Caco-2 (cell line): ENCODE data around the gene TMEM132D. TPM values are rescaled to one million over a fixed set of nuclear protein-coding genes. Genes with fewer than 3 reads are reported as not detected.

Experiments used
- BruUV-seq: library from RNA; stranded (reverse); fragments of 400-500 nt; replicated peaks from 2 replicates; lab custom pipeline; 2021; lab: Mats Ljungman, UMichigan
- CTCF ChIA-PET: fragments of 300-600 bp; sonication (Branson Sonifier 250); formaldehyde crosslinking; loops from one replicate; lab custom pipeline; 2022; ENCODE audit warnings: antibody characterized with exemption; lab: Charles Lee
- POLR2A ChIA-PET: fragments of 300-600 bp; sonication (Branson Sonifier 250); formaldehyde crosslinking; loops from one replicate; lab custom pipeline; 2022; ENCODE audit warnings: antibody characterized with exemption; lab: Charles Lee
- DNase-seq, 2 experiments: peaks; one replicate each; pipeline versions ENCODE4 v3.0.0 to v3.0.0-alpha.2; 2020 to 2022
- H3K27me3 ChIP-seq: replicated peaks from 2 replicates; pipeline ENCODE4 v1.6.0; 2011; ENCODE audit warnings: low read length; ENCODE audit not compliant: control insufficient read depth, insufficient read depth
- H3K36me3 ChIP-seq: 2 replicates; pipeline ENCODE4 v1.5.1; 2011; ENCODE audit warnings: low read length; ENCODE audit not compliant: control insufficient read depth, insufficient read depth
- H3K4me1 ChIP-seq: fragments of 250-450 bp; sonication (Bioruptor Pico); 2 replicates; pipeline ENCODE4 v1.5.1; 2020; ENCODE audit warnings: mild to moderate bottlenecking
- H3K4me3 ChIP-seq: 2 replicates; pipeline ENCODE4 v1.5.1; 2011; ENCODE audit warnings: low read depth, mild to moderate bottlenecking, control low read depth, low read length
- H3K9me3 ChIP-seq: fragments of 250-450 bp; sonication (Bioruptor Pico); 2 replicates; pipeline ENCODE4 v1.5.1; 2020; ENCODE audit warnings: mild to moderate bottlenecking, moderate library complexity
- H3K27ac Mint-ChIP-seq: one replicate; pipeline ENCODE4 v1.8.0; 2022; ENCODE audit warnings: mixed read lengths; ENCODE audit not compliant: unreplicated experiment
- H3K27me3 Mint-ChIP-seq: one replicate; pipeline ENCODE4 v1.8.0; 2022; ENCODE audit warnings: mixed read lengths; ENCODE audit not compliant: insufficient read depth, unreplicated experiment
- H3K36me3 Mint-ChIP-seq: one replicate; pipeline ENCODE4 v1.8.0; 2022; ENCODE audit warnings: mild to moderate bottlenecking, mixed read lengths; ENCODE audit not compliant: insufficient read depth, unreplicated experiment
- H3K4me1 Mint-ChIP-seq: one replicate; pipeline ENCODE4 v1.8.0; 2022; ENCODE audit warnings: low read depth, mixed read lengths; ENCODE audit not compliant: unreplicated experiment
- H3K4me3 Mint-ChIP-seq: one replicate; pipeline ENCODE4 v1.8.0; 2022; ENCODE audit warnings: mild to moderate bottlenecking, moderate library complexity, mixed read lengths; ENCODE audit not compliant: unreplicated experiment
- H3K9me3 Mint-ChIP-seq: one replicate; pipeline ENCODE4 v1.8.0; 2022; ENCODE audit warnings: mixed read lengths; ENCODE audit not compliant: unreplicated experiment
- CTCF ChIP-seq, 2 experiments: fragments of 200-600 bp in 1 of 2; IDR thresholded peaks; 1 replicate in 1 of 2; 2 replicates in 1 of 2; pipeline versions ENCODE4 v1.5.1 to v1.8.0; 2011 to 2022; ENCODE audit warnings: antibody characterized with exemption in 1 of 2, control low read depth in 1 of 2, inconsistent platforms in 1 of 2, low read depth in 1 of 2, low read length in 1 of 2, mild to moderate bottlenecking in 1 of 2, moderate library complexity in 1 of 2; ENCODE audit not compliant: insufficient read depth in 1 of 2, severe bottlenecking in 1 of 2, unreplicated experiment in 1 of 2
- intact Hi-C: fragments of 100-400 bp; cut with micrococcal nuclease; formaldehyde crosslinking; loops from one replicate; pipeline ENCODE4 v1.10.0; 2022; ENCODE audit not compliant: unreplicated experiment
- total RNA-seq: library from RNA; stranded (reverse); gene quantifications from 2 replicates; pipeline ENCODE4 v1.2.3, GENCODE V29; 2022

Gene TMEM132D
- total RNA-seq, 1 experiment from 2014 or later, result not detected

DNA sequence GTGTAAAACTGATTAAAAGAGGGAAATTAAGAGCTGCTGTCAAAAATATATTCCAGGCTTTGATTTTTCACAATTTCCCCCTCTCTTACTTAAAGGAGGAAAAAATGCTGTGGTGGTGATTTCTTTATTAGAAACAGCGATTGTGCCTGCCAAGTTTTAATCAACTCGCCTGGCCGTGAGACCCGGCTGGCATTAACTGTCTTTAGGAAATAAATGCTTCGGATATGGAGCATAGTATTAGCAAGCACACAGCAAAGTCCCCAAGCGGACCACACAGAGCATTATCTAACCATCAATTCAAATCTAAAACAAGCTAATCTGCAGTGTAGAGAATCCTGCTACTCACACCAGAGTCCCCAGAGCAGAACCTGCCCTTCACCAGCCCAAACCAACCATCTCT lies 457.1 kb downstream of the TMEM132D start:
- no TSS peak for BruUV-seq
- Mint-ChIP-seq H3K4me1 (no peaks in the 10 kb centered on the region), H3K36me3 (no peaks in the 10 kb centered on the region), H3K4me3 (no peak overlapping the region), H3K9me3 (no peaks in the 10 kb centered on the region), H3K27me3 (peaks cover 8% of the 10 kb centered on the region), H3K27ac (no peak overlapping the region)
- POLR2A ChIA-PET, result no interaction called here
- no peaks in the 10 kb centered on the region for H3K9me3 ChIP-seq
- H3K36me3 ChIP-seq, result no peaks in the 10 kb centered on the region
- no peaks in the 10 kb centered on the region for H3K27me3 ChIP-seq
- H3K4me1 ChIP-seq, result no peaks in the 10 kb centered on the region
- CTCF ChIA-PET, result no interaction called here
- H3K4me3 ChIP-seq, result no peak overlapping the region
- no peak for TF ChIP-seq CTCF (IDR thresholded peaks at IDR 0.05; ENCODE audit: insufficient read depth in 1 of 2, low read depth in 1 of 2, low read length in 1 of 2, severe bottlenecking in 1 of 2, unreplicated experiment in 1 of 2)
- no peak for DNase-seq
- intact Hi-C loops, result no loop called here

GRCh38 chr12:129440278-129440677 lies 463.5 kb downstream of the TMEM132D start:
- CTCF ChIA-PET, result no interaction called here
- Histone ChIP-seq H3K4me1 (no peaks in the 10 kb centered on the region), H3K36me3 (no peaks in the 10 kb centered on the region), H3K4me3 (no peak overlapping the region), H3K27me3 (no peaks in the 10 kb centered on the region), H3K9me3 (no peaks in the 10 kb centered on the region)
- Mint-ChIP-seq H3K36me3 (no peaks in the 10 kb centered on the region), H3K27me3 (peaks cover 4% of the 10 kb centered on the region), H3K27ac (no peak overlapping the region), H3K4me1 (no peaks in the 10 kb centered on the region), H3K4me3 (no peak overlapping the region), H3K9me3 (no peaks in the 10 kb centered on the region)
- no peak for TF ChIP-seq CTCF (IDR thresholded peaks at IDR 0.05; ENCODE audit: insufficient read depth in 1 of 2, low read depth in 1 of 2, low read length in 1 of 2, severe bottlenecking in 1 of 2, unreplicated experiment in 1 of 2)
- POLR2A ChIA-PET, result no interaction called here
- intact Hi-C loops, result no loop called here
- no peak for DNase-seq
- BruUV-seq, result no TSS peak

DNA sequence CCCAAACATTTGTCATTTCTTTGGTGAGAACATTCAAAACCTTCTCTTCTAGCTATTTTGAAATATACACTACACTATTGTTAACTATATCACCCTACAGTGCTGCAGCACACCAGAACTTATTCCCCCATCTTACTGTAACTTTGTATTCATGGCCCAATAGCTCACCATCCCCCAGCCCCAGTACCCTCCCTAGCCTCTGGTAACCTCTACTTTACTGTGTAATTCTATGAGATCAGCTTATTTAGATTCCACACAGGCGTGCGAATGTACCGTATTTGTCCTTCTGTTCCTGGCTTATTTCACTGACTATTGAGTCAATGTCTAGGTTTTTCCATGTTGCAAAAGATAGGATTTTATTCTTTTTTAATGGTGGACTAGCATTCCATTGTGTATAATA lies 469.0 kb downstream of the TMEM132D start:
- H3K9me3 ChIP-seq, result no peaks in the 10 kb centered on the region
- H3K9me3 Mint-ChIP-seq, result peaks cover 24% of the 10 kb centered on the region
- H3K36me3 Mint-ChIP-seq, result no peaks in the 10 kb centered on the region
- no peaks in the 10 kb centered on the region for H3K27me3 ChIP-seq
- no peak for TF ChIP-seq CTCF (IDR thresholded peaks at IDR 0.05; ENCODE audit: insufficient read depth in 1 of 2, low read depth in 1 of 2, low read length in 1 of 2, severe bottlenecking in 1 of 2, unreplicated experiment in 1 of 2)
- intact Hi-C loops, result no loop called here
- ChIA-PET CTCF (no interaction called here), POLR2A (no interaction called here)
- H3K27ac Mint-ChIP-seq, result no peak overlapping the region
- no peaks in the 10 kb centered on the region for H3K4me1 Mint-ChIP-seq
- no peak for DNase-seq
- no peaks in the 10 kb centered on the region for H3K36me3 ChIP-seq
- no peak overlapping the region for H3K4me3 Mint-ChIP-seq
- H3K27me3 Mint-ChIP-seq, result no peaks in the 10 kb centered on the region
- BruUV-seq, result no TSS peak
- no peak overlapping the region for H3K4me3 ChIP-seq
- H3K4me1 ChIP-seq, result no peaks in the 10 kb centered on the region
